ENCODE measurements around the gene PMM1. TPM values are rescaled to one million over a fixed set of nuclear protein-coding genes. Genes with fewer than 3 reads are reported as not detected.

Gene PMM1
- total RNA-seq, 4 donors from 2014 or later: 44.0 to 60.4 (median 50.1) TPM

GRCh38 chr22:41540365-41540764 is 49.3 kb downstream of the PMM1 start:
- DNase-seq (ENCODE audit: low spot score in 2 of 2): no peak
- no peak for TF ChIP-seq POLR2A (IDR thresholded peaks at IDR 0.05)
- no peak for TF ChIP-seq CTCF (IDR thresholded peaks at IDR 0.05)
- intact Hi-C loops (cut with DNase I; ENCODE audit: low total_unique reads): no loop called here
- H3K4me3 ChIP-seq (ENCODE audit: low read depth, poor library complexity, severe bottlenecking): no peak overlapping the region
- 92 to 95% methylated on average over 7 of the region's 7 CpGs for WGBS, 2 donors

- intact Hi-C loops (cut with DNase I; ENCODE audit: low total_unique reads): no loop called here
- no peak for TF ChIP-seq POLR2A (IDR thresholded peaks at IDR 0.05)
- TF ChIP-seq CTCF (IDR thresholded peaks at IDR 0.05): no peak
- DNase-seq (ENCODE audit: low spot score in 2 of 2): no peak
- H3K4me3 ChIP-seq (ENCODE audit: low read depth, poor library complexity, severe bottlenecking): no peak overlapping the region
- WGBS, 2 donors: 93 to 94% methylated on average over 3 of the region's 3 CpGs
Measured at GRCh38 chr22:41540006-41540315, 49.7 kb downstream of the PMM1 start.

- intact Hi-C loops (cut with DNase I; ENCODE audit: low total_unique reads): no loop called here
- H3K4me3 ChIP-seq (ENCODE audit: low read depth, poor library complexity, severe bottlenecking): no peak overlapping the region
- WGBS, 2 donors: 76 to 85% methylated on average over 13 of the region's 13 CpGs
- no peak for TF ChIP-seq CTCF (IDR thresholded peaks at IDR 0.05)
- no peak for TF ChIP-seq POLR2A (IDR thresholded peaks at IDR 0.05)
- DNase-seq (ENCODE audit: low spot score in 2 of 2): no peak
Measured at GRCh38 chr22:41539146-41540005, 50.3 kb downstream of the PMM1 start.

- H3K4me3 ChIP-seq (ENCODE audit: low read depth, poor library complexity, severe bottlenecking): no peak overlapping the region
- intact Hi-C loops (cut with DNase I; ENCODE audit: low total_unique reads): no loop called here
- WGBS, 2 donors: 89 to 98% methylated on average over 8 of the region's 8 CpGs
- no peak for DNase-seq (ENCODE audit: low spot score in 2 of 2)
- no peak for TF ChIP-seq CTCF (IDR thresholded peaks at IDR 0.05)
- no peak for TF ChIP-seq POLR2A (IDR thresholded peaks at IDR 0.05)
Measured at GRCh38 chr22:41538583-41538982, 51.1 kb downstream of the PMM1 start.

GRCh38 chr22:41537203-41537602 is 52.4 kb downstream of the PMM1 start:
- DNase-seq (ENCODE audit: low spot score in 2 of 2): no peak
- no peak for TF ChIP-seq CTCF (IDR thresholded peaks at IDR 0.05)
- TF ChIP-seq POLR2A (IDR thresholded peaks at IDR 0.05): no peak
- WGBS, 2 donors: 84 to 92% methylated on average over 3 of the region's 3 CpGs
- H3K4me3 ChIP-seq (ENCODE audit: low read depth, poor library complexity, severe bottlenecking): no peak overlapping the region
- intact Hi-C loops (cut with DNase I; ENCODE audit: low total_unique reads): no loop called here

GRCh38 chr22:41535244-41535643 is 54.4 kb downstream of the PMM1 start:
- intact Hi-C loops (cut with DNase I; ENCODE audit: low total_unique reads): no loop called here
- no peak overlapping the region for H3K4me3 ChIP-seq (ENCODE audit: low read depth, poor library complexity, severe bottlenecking)
- DNase-seq (ENCODE audit: low spot score in 2 of 2): no peak
- 91 to 92% methylated on average over 5 of the region's 5 CpGs for WGBS, 2 donors
- TF ChIP-seq POLR2A (IDR thresholded peaks at IDR 0.05): no peak
- TF ChIP-seq CTCF (IDR thresholded peaks at IDR 0.05): no peak
